Gastroesophageal sphincter (tissue), 4 donors: Measurements from ENCODE around the gene ZCWPW1. TPM values are rescaled to one million over a fixed set of nuclear protein-coding genes. Genes with fewer than 3 reads are reported as not detected.
"Not testable (repeated sequence)": the region's sequence is repeated elsewhere in the genome, so short reads cannot be mapped to it uniquely, and the experiment has no call there.

ENCODE experiments used
- ATAC-seq: fragments of 150-250 bp; one replicate; pipeline ENCODE4 v1.9.1; 2016; ENCODE audit warnings: mild to moderate bottlenecking, moderate library complexity
- H3K27ac ChIP-seq, 4 donors: fragments of 200-600 bp; sonication (generic) in 3 of 4; 1 replicate in 3 of 4; 2 replicates in 1 of 4; pipeline ENCODE4 v1.5.1; 2016 to 2019
- H3K27me3 ChIP-seq: fragments of 200-600 bp; sonication (generic); one replicate; pipeline ENCODE4 v1.5.1; 2019
- H3K36me3 ChIP-seq, 2 donors: fragments of 200-600 bp; sonication (generic); one replicate each; pipeline ENCODE4 v1.5.1; 2019; ENCODE audit warnings: control low read depth in 1 of 2
- H3K4me1 ChIP-seq, 3 donors: fragments of 200-600 bp; sonication (generic); 1 replicate in 2 of 3; 2 replicates in 1 of 3; pipeline ENCODE4 v1.5.1; 2016 to 2019; ENCODE audit warnings: control low read depth in 2 of 3
- H3K4me3 ChIP-seq, 2 donors: fragments of 200-600 bp; sonication (generic); one replicate each; pipeline ENCODE4 v1.5.1; 2019; ENCODE audit warnings: mild to moderate bottlenecking in 1 of 2, moderate library complexity in 1 of 2
- H3K9me3 ChIP-seq, 3 donors: fragments of 200-600 bp; sonication (generic); one replicate each; pipeline ENCODE4 v1.5.1; 2017 to 2019; ENCODE audit warnings: control low read depth in 2 of 3
- EP300 ChIP-seq: sonication (generic); formaldehyde crosslinking; IDR thresholded peaks from one replicate; pipeline ENCODE4 v1.6.1; 2017; ENCODE audit warnings: antibody characterized with exemption, mild to moderate bottlenecking
- POLR2A ChIP-seq, 2 donors: fragments of 450-650 bp; IDR thresholded peaks; one replicate each; pipeline ENCODE4 v1.6.1; 2017; ENCODE audit warnings: antibody characterized with exemption in 2 of 2, mild to moderate bottlenecking in 2 of 2, moderate library complexity in 1 of 2
- POLR2AphosphoS5 ChIP-seq: sonication (generic); formaldehyde crosslinking; IDR thresholded peaks from one replicate; pipeline ENCODE4 v1.6.1; 2017; ENCODE audit warnings: antibody characterized with exemption
- WGBS, 2 donors: methylation state at CpG; one replicate each; pipeline ENCODE4 v1.1.5; 2018; ENCODE audit warnings: low coverage in 1 of 2; 5-methylcytosine and 5-hydroxymethylcytosine counted together
- total RNA-seq, 4 donors: library from RNA; depleted of rRNA; stranded (reverse); fragments of >200 nt; gene quantifications; one replicate each; pipeline ENCODE4 v1.1.0, GENCODE V29; 2016
- TF ChIP-seq, protein P1 (sequence below), 4 experiments: fragments of 200-600 bp in 2 of 4; fragments of 450-650 bp in 2 of 4; sonication (generic) in 1 of 4; IDR thresholded peaks; one replicate each; pipeline ENCODE4 v1.5.1; 2017 to 2019; ENCODE audit warnings: antibody characterized with exemption in 4 of 4, mild to moderate bottlenecking in 2 of 4, moderate library complexity in 2 of 4

Gene ZCWPW1
- total RNA-seq, 4 donors from 2014 or later = 4.9 to 8.2 (median 5.8) TPM

- Histone ChIP-seq H3K27ac (peak overlapping the region in 2 of 4 donors; percentile 91 to 95), H3K9me3 (no peaks in the 10 kb centered on the region), H3K4me1 (peaks cover 0 to 26% (median 6%) of the 10 kb centered on the region in 3 donors), H3K4me3 (no peak overlapping the region), H3K36me3 (no peaks in the 10 kb centered on the region), H3K27me3 (no peaks in the 10 kb centered on the region)
- no peak for TF ChIP-seq EP300
- no peak for TF ChIP-seq POLR2AphosphoS5
- 72 to 90% methylated on average over 6 to 7 of the region's 13 CpGs for WGBS, 2 donors
- ATAC-seq = no peak
These were observed 20.8 kb upstream of the ZCWPW1 start for GRCh38 chr7:100449190-100449795.

GRCh38 chr7:100447363-100447762, 18.9 kb upstream of the ZCWPW1 start:
- not testable (repeated sequence) for H3K36me3 ChIP-seq, H3K27me3 ChIP-seq, H3K27ac ChIP-seq, H3K4me3 ChIP-seq, H3K9me3 ChIP-seq, ATAC-seq
- peaks cover 0 to 30% (median 6%) of the 10 kb centered on the region in 3 donors for H3K4me1 ChIP-seq
- 94 to 100% methylated on average over 5 to 6 of the region's 8 CpGs for WGBS, 2 donors

- Histone ChIP-seq H3K27ac (peak overlapping the region in 1 of 4 donors; percentile 41), H3K4me1 (peaks cover 0 to 30% (median 6%) of the 10 kb centered on the region in 3 donors), H3K9me3 (no peaks in the 10 kb centered on the region), H3K4me3 (no peak overlapping the region), H3K36me3 (no peaks in the 10 kb centered on the region), H3K27me3 (no peaks in the 10 kb centered on the region)
- WGBS, 2 donors = 0 to 50% methylated on average over 1 to 2 of the region's 2 CpGs
- TF ChIP-seq POLR2AphosphoS5 = no peak
- no peak for TF ChIP-seq EP300
- TF ChIP-seq, protein P1, sequence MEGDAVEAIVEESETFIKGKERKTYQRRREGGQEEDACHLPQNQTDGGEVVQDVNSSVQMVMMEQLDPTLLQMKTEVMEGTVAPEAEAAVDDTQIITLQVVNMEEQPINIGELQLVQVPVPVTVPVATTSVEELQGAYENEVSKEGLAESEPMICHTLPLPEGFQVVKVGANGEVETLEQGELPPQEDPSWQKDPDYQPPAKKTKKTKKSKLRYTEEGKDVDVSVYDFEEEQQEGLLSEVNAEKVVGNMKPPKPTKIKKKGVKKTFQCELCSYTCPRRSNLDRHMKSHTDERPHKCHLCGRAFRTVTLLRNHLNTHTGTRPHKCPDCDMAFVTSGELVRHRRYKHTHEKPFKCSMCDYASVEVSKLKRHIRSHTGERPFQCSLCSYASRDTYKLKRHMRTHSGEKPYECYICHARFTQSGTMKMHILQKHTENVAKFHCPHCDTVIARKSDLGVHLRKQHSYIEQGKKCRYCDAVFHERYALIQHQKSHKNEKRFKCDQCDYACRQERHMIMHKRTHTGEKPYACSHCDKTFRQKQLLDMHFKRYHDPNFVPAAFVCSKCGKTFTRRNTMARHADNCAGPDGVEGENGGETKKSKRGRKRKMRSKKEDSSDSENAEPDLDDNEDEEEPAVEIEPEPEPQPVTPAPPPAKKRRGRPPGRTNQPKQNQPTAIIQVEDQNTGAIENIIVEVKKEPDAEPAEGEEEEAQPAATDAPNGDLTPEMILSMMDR (IDR thresholded peaks at IDR 0.05) = no peak
- TF ChIP-seq POLR2A (IDR thresholded peaks at IDR 0.05) = no peak
- no peak for ATAC-seq
These were observed 17.5 kb upstream of the ZCWPW1 start for GRCh38 chr7:100446040-100446439.

DNA sequence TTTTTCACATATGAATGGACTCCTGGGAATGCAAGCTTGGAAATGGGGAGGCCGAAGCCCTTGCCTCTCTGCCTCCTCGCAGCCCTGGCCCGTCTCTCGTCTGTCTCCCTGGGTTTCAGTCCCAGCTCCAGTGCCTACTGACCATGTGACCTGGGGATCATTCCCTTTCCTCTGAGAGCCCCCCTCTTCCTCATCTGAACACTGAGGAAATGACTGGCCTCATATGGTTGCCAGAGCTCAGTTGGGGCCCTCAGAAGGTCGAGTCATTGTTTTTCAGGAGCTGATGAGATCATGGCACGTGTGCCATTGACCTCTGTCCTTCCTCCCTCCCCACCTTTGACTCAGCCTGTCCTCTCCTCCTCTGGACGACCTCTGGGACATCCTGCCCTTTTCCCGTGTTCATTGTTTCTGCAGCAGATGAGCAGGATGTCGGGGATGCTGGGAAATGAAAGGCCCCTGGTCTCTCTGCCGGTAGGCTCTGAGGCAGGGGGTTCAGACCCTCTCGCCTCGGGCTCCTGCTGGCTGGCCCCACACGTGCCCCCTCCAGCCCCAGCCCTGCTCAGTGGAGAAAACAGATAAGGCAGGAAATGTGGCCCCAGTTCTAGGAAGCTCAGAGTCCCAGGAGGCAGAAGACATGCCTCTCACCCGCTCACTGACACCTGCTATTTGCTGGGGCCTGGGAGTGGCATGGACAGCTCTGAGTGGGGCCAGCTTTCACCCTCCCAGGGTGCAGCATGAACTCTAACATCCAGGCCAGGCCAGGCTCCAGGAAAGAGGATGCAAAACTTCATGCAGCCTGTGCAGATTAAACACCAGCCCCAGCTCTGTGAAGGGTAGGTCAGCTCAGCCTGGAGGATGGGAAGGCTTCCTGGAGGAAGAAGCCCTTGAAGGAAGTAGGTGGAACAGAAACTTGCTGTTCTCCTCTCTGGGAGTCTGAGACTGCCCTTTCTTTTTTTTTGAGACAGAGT, 16.1 kb upstream of the ZCWPW1 start:
- WGBS, 2 donors = 26 to 62% methylated on average over 4 to 6 of the region's 14 CpGs
- H3K27me3 ChIP-seq = no peaks in the 10 kb centered on the region
- no peaks in the 10 kb centered on the region for H3K9me3 ChIP-seq
- H3K4me3 ChIP-seq = no peak overlapping the region
- TF ChIP-seq POLR2AphosphoS5 = peak; percentile 51
- TF ChIP-seq, protein P1 (IDR thresholded peaks at IDR 0.05) = no peak
- H3K4me1 ChIP-seq = peaks cover 0 to 16% (median 4%) of the 10 kb centered on the region in 3 donors
- H3K27ac ChIP-seq = peak overlapping the region in 3 of 4 donors; percentile 61 to 73 (median 62)
- H3K36me3 ChIP-seq = no peaks in the 10 kb centered on the region
- peak; percentile 79 for ATAC-seq

DNA sequence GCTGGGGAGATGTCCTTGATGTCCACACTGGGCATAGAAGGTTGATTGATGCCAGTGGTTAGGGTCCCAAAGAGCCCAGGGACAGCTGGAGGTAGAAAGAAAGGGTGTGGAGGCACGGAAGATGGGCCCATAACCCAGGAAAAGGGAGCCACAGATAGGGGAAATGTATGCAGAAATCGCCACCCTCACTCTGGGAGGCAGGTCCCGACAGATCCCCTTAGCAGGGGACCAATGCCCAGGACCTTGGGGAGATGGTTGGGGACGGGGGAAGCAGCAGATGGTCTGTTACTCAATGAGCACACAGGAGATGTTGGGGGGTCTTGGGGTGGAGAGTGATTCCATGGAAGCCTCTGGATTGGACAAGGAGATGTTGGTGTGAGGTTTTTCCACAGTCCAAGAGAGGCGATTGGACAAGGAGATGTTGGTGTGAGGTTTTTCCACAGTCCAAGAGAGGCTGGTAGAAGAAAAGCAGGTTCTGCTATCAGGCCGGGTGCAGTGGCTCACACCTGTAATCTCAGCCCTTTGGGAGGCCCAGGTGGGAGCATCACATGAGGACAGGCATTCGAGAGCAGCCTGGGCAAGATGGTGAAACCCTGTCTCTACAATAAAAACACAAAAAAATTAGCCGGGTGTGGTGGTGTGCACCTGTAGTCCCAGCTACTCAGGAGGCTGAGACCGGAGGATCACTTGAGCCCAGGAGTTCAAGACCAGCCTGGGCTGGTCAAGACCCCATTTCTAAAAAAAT, 14.8 kb upstream of the ZCWPW1 start:
- Histone ChIP-seq H3K4me3 (no peak overlapping the region), H3K27ac (peak overlapping the region in 3 of 4 donors; percentile 61 to 73 (median 62)), H3K27me3 (no peaks in the 10 kb centered on the region), H3K4me1 (peaks cover 0 to 9% (median 4%) of the 10 kb centered on the region in 3 donors), H3K36me3 (no peaks in the 10 kb centered on the region), H3K9me3 (no peaks in the 10 kb centered on the region)
- 79 to 90% methylated on average over 5 to 9 of the region's 9 CpGs for WGBS, 2 donors
- no peak for ATAC-seq
- TF ChIP-seq POLR2A (IDR thresholded peaks at IDR 0.05) (no peak), EP300 (no peak), POLR2AphosphoS5 (no peak)
- TF ChIP-seq, protein P1 (IDR thresholded peaks at IDR 0.05) = no peak
